Mononuclear cell (primary cell): Measurements from ENCODE around the gene ATP11A. TPM values are rescaled to one million over a fixed set of nuclear protein-coding genes. Genes with fewer than 3 reads are reported as not detected.

Experiments used
- H3K27me3 ChIP-seq: 2 replicates; pipeline ENCODE4 v1.6.0; 2011; ENCODE audit warnings: low read length, control low read depth; ENCODE audit not compliant: insufficient read depth
- H3K4me1 ChIP-seq: 2 replicates; pipeline ENCODE4 v1.5.1; 2011; ENCODE audit warnings: mild to moderate bottlenecking, low read length, control low read depth; ENCODE audit not compliant: insufficient read depth
- H3K4me3 ChIP-seq: 2 replicates; pipeline ENCODE4 v1.5.1; 2011; ENCODE audit warnings: mild to moderate bottlenecking, low read length, moderate library complexity
- H3K9me3 ChIP-seq: 2 replicates; pipeline ENCODE4 v1.5.1; 2011; ENCODE audit warnings: low read depth, mild to moderate bottlenecking, control low read depth, low read length
- total RNA-seq: library from RNA; depleted of rRNA; stranded (reverse); fragments of >200 nt; gene quantifications from one replicate; pipeline ENCODE4 v1.2.3, GENCODE V29; 2012

The ATP11A gene
- total RNA-seq, 1 donor, result 24.9 TPM

- Histone ChIP-seq H3K4me3 (no peak overlapping the region), H3K27me3 (no peaks in the 10 kb centered on the region), H3K9me3 (no peaks in the 10 kb centered on the region), H3K4me1 (no peaks in the 10 kb centered on the region)
These were observed 53.8 kb downstream of the ATP11A start for GRCh38 chr13:112743451-112744167.

- Histone ChIP-seq H3K9me3 (no peaks in the 10 kb centered on the region), H3K27me3 (no peaks in the 10 kb centered on the region), H3K4me3 (no peak overlapping the region), H3K4me1 (no peaks in the 10 kb centered on the region)
These were observed 54.6 kb downstream of the ATP11A start for GRCh38 chr13:112744168-112745021.

GRCh38 chr13:112746044-112746443, 56.2 kb downstream of the ATP11A start:
- H3K9me3 ChIP-seq, result no peaks in the 10 kb centered on the region
- H3K27me3 ChIP-seq, result no peaks in the 10 kb centered on the region
- no peaks in the 10 kb centered on the region for H3K4me1 ChIP-seq
- no peak overlapping the region for H3K4me3 ChIP-seq

GRCh38 chr13:112747256-112747655, 57.4 kb downstream of the ATP11A start:
- Histone ChIP-seq H3K4me3 (no peak overlapping the region), H3K4me1 (no peaks in the 10 kb centered on the region), H3K9me3 (no peaks in the 10 kb centered on the region), H3K27me3 (no peaks in the 10 kb centered on the region)

- Histone ChIP-seq H3K4me3 (no peak overlapping the region), H3K4me1 (no peaks in the 10 kb centered on the region), H3K9me3 (no peaks in the 10 kb centered on the region), H3K27me3 (no peaks in the 10 kb centered on the region)
These were observed 59.3 kb downstream of the ATP11A start for GRCh38 chr13:112748947-112749735.

- Histone ChIP-seq H3K4me3 (no peak overlapping the region), H3K4me1 (no peaks in the 10 kb centered on the region), H3K27me3 (no peaks in the 10 kb centered on the region), H3K9me3 (no peaks in the 10 kb centered on the region)
These were observed 60.7 kb downstream of the ATP11A start for GRCh38 chr13:112750570-112750969.

- no peaks in the 10 kb centered on the region for H3K4me1 ChIP-seq
- no peaks in the 10 kb centered on the region for H3K9me3 ChIP-seq
- no peaks in the 10 kb centered on the region for H3K27me3 ChIP-seq
- H3K4me3 ChIP-seq, result no peak overlapping the region
These were observed 61.8 kb downstream of the ATP11A start for GRCh38 chr13:112751617-112752016.

- H3K4me3 ChIP-seq, result no peak overlapping the region
- no peaks in the 10 kb centered on the region for H3K4me1 ChIP-seq
- no peaks in the 10 kb centered on the region for H3K9me3 ChIP-seq
- H3K27me3 ChIP-seq, result no peaks in the 10 kb centered on the region
These were observed 62.4 kb downstream of the ATP11A start for GRCh38 chr13:112752211-112752610.

- Histone ChIP-seq H3K9me3 (no peaks in the 10 kb centered on the region), H3K27me3 (no peaks in the 10 kb centered on the region), H3K4me3 (no peak overlapping the region), H3K4me1 (no peaks in the 10 kb centered on the region)
These were observed 63.1 kb downstream of the ATP11A start for GRCh38 chr13:112752711-112753541.

GRCh38 chr13:112753833-112754232, 64.0 kb downstream of the ATP11A start:
- no peaks in the 10 kb centered on the region for H3K27me3 ChIP-seq
- no peaks in the 10 kb centered on the region for H3K9me3 ChIP-seq
- no peak overlapping the region for H3K4me3 ChIP-seq
- no peaks in the 10 kb centered on the region for H3K4me1 ChIP-seq

- no peaks in the 10 kb centered on the region for H3K27me3 ChIP-seq
- no peak overlapping the region for H3K4me3 ChIP-seq
- no peaks in the 10 kb centered on the region for H3K9me3 ChIP-seq
- H3K4me1 ChIP-seq, result peaks cover 4% of the 10 kb centered on the region
These were observed 64.6 kb downstream of the ATP11A start for GRCh38 chr13:112754281-112755025.

GRCh38 chr13:112755331-112755730, 65.5 kb downstream of the ATP11A start:
- Histone ChIP-seq H3K27me3 (no peaks in the 10 kb centered on the region), H3K9me3 (no peaks in the 10 kb centered on the region), H3K4me3 (no peak overlapping the region), H3K4me1 (peaks cover 4% of the 10 kb centered on the region)

GRCh38 chr13:112756081-112756480, 66.2 kb downstream of the ATP11A start:
- Histone ChIP-seq H3K4me3 (no peak overlapping the region), H3K27me3 (no peaks in the 10 kb centered on the region), H3K9me3 (no peaks in the 10 kb centered on the region), H3K4me1 (peaks cover 4% of the 10 kb centered on the region)

GRCh38 chr13:112756511-112756966, 66.7 kb downstream of the ATP11A start:
- Histone ChIP-seq H3K27me3 (no peaks in the 10 kb centered on the region), H3K4me3 (no peak overlapping the region)

More at GRCh38 chr13:112756511-112756966, 66.7 kb downstream of the ATP11A start:
- Histone ChIP-seq H3K4me1 (peaks cover 4% of the 10 kb centered on the region), H3K9me3 (no peaks in the 10 kb centered on the region)
